DMS 273 (cell line): ENCODE results near the gene ATP12A.
A peak's percentile ranks its signal among the peaks of the same experiment; 100 is the strongest.

ENCODE experiments used
- DNase-seq: peaks from one replicate; lab custom pipeline; 2025; ENCODE audit not compliant: unreplicated experiment; lab: John Stamatoyannopoulos, UW

ATP12A gene

GRCh38 chr13:24662195-24663088, 17.8 kb upstream of the ATP12A start:
- no peak for DNase-seq

DNA sequence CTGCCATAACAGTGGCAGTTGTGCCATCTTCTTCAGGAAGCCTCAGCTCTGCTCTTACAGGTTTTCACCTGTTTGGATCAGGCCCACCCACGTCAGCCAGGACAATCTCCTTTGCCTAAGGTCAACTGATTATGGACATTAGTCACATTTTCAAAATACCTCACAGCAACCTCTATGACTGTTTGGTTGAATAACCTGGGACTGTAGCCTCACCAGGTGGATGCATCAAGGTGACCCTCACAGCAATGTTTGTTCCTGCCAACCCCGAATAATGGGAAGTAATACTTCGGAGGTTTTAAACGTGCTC, 17.2 kb upstream of the ATP12A start:
- no peak for DNase-seq

- DNase-seq, result no peak
These were observed 16.6 kb upstream of the ATP12A start for GRCh38 chr13:24663586-24663985.

DNA sequence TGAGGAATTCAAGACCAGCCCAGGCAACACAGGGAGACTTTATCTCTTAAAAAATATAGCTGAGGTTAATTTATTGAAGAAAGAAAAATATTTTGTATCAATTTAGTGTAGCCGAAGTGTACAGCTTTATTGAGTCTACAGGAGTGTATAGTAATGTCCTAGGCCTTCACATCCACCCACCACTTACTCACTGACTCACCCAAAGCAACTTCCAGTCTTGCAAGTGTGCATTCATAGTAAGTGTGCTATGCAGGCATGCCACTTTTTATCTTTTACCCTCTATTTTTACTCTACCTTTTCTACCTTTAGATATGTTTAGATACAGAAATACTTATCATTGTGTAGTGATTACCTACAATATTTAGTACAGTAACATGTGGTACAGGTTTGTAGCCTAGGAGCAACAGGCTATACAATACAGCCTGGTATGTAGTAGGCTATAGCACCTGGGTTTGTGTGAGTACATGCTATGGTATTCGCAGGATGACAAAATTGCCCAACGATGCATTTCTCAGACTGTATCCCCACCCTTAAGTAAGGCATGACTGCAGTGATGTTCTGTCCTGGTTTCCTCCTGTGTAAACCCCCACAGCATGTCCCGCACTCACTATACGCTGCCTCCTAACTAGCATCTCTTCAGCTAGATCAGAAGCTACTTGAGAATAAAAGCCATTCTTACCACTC, 15.3 kb upstream of the ATP12A start:
- DNase-seq, result no peak

GRCh38 chr13:24668511-24668910, 11.7 kb upstream of the ATP12A start:
- no peak for DNase-seq

DNA sequence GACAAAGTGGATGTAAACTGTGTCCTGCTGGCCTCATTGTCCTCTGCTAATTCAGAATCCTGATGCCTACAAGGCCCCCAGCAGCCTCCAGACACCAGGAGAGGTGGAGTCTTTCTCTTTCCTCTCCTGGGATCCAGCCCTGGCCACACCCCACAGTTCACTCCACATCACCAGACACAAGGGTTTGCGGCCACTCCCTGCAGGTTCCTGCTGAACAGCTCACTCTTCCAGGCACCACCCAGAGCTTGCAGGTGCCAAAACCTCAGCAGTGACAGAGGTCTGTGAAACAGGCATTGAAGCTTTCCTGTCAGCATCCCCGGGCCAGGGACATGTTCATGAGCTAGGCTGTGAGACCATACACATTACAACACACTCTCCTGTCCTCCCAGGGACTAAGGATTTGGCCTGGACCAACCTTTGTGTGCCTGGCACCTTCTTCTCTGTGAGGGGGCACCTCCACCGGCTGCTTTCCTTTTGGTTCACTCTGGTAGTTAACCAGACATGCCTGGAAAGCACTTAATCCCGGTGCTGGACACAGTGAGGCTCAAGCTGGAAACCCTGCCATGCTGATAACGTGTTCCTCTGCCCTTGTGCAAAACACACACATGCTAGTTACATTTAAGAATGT, 11.1 kb upstream of the ATP12A start:
- no peak for DNase-seq

DNA sequence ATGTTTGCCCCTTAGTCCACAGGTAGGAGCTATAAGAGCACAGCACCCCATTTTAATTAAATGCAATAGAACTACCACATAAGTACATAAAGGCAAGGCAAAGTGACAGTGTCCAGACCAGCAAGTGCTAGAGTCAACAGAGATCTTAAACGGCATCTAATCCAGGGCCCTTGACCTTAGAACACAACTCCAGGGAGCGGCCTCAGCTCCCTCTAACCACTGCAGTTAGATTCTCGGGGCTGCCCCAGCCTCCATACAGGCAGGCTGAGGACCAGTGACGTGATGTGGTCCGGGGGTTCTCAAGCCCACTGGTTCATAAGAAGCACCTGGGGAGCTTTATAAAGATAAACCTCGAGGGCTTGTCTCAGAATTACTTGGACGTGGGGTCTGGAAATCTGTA, 10.0 kb upstream of the ATP12A start:
- no peak for DNase-seq

GRCh38 chr13:24670961-24671381, 9.2 kb upstream of the ATP12A start:
- peak; percentile 55 for DNase-seq

DNA sequence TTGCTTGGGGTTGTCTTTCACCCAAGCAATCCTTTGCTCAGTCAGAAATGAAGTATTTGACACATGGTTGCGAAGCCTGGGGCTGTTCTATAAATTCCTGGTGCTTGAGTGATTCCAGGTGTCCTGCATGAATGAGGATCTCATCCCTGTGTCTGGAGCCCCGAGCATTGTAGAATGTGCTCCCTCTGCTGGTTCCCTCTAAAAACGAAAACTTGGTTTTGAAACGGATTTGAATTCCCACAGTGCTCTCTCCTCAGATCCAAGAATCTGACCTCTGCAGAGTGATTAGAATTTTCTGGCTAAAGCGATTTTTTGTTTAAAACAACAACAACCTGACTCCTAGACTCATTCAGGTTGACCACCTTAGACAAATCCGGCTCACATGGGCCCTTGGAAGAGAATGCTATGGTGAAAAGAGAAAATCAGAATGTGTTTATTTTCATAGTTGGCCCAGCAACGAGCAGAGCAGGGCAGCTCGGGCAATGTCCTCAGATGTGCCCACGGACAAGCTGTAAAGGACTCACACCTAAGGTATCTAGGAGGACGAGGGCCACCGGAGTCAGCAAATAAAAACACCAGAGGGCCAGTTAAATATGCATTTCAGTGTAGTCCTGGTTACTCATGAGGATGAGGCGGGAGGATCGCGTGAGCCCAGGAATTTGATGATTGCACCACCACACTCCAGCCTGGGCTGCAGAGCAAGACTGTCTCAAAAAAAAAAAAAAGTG, 8.7 kb upstream of the ATP12A start:
- peak; percentile 67 for DNase-seq

GRCh38 chr13:24672141-24673132, 7.8 kb upstream of the ATP12A start:
- no peak for DNase-seq

- DNase-seq, result no peak
These were observed 4.2 kb upstream of the ATP12A start for GRCh38 chr13:24675806-24676570.

- no peak for DNase-seq
These were observed 2.1 kb upstream of the ATP12A start for GRCh38 chr13:24678151-24678550.

- no peak for DNase-seq
These were observed 522 bp upstream of the ATP12A start for GRCh38 chr13:24679686-24680085.

DNA sequence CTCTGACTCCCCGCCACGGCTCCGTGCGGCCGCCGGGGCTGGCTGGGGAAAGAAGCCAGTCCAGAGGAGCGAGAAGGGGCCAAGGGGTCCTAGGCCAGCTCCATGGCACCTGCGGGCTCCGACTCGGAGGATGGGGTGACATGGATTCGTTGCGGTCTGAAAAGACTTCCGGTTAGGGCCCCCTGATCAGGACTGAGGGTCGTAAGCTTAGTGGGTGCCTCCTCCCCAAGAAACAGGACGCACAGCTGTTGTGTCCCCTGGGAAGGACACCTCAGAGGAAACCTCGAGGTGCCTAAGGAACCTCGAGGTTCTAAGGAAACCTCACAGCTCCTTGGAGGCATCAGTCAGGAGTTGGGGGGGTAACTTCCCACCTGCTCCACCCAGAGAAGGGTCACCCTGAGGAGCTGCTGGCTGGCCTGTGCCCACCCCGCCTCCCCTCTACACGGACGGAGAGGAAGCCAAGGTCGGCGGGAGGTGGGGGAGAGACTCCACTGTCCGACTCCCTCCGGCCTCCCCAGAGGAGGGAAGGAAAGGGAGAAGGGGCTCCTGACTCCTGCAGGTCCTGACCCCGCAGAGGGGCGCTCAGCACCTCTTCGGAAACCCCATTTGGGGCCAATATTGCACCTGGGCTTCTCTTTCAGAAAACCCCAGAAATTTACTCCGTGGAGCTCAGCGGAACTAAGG, 855 bp downstream of the ATP12A start:
- DNase-seq, result no peak

- no peak for DNase-seq
These were observed 1.7 kb downstream of the ATP12A start for GRCh38 chr13:24681930-24682329.

DNA sequence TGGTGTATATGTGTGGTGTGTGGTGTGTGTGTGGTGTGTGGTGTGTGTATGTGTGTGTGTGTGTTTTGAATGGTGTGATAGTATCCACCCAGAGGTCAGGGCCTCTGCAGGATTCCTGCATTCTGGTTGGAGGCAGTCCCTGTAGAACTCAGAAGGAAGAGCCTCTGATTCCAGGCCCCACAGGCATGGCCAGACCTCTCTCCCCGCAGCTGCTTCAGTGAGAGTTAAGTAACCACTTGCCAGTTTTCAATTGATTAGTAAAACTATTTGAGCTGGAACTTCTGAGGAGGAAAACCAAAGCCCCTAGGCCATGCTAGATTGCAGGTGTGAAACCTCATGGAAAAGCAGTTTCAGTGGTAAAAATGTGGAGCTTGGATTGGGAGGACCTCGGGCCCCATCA, 2.1 kb downstream of the ATP12A start:
- peak; percentile 6 for DNase-seq

DNA sequence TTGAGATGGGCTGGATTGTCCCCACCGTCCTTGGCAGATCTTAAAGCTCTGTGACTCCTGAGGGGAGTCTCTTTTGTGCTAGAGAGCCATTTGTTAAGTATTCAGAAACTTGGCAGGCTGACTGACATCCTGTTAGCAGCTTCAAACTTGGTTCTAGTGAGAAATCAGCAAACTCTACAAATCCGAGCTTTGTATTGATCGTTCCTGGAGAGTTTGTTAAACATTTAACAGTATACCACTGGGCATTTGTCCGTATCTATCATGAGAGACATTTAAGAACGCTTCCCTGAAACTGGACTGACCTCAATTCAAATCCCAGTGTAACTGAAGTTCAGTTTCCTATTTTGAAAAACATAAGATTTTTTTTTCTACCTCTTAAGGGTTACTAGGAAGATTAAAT, 3.1 kb downstream of the ATP12A start:
- DNase-seq, result no peak

- peak; percentile 66 for DNase-seq
These were observed 3.8 kb downstream of the ATP12A start for GRCh38 chr13:24683838-24684599.
